GM19099 (cell line): Measurements from ENCODE around the gene BOK.

Experiments used
- POLR2A ChIP-seq: IDR thresholded peaks from 3 replicates; pipeline ENCODE4 v1.6.1; 2011; ENCODE audit warnings: low read depth; ENCODE audit not compliant: insufficient read length; ENCODE audit errors: extremely low read depth

Gene BOK

DNA sequence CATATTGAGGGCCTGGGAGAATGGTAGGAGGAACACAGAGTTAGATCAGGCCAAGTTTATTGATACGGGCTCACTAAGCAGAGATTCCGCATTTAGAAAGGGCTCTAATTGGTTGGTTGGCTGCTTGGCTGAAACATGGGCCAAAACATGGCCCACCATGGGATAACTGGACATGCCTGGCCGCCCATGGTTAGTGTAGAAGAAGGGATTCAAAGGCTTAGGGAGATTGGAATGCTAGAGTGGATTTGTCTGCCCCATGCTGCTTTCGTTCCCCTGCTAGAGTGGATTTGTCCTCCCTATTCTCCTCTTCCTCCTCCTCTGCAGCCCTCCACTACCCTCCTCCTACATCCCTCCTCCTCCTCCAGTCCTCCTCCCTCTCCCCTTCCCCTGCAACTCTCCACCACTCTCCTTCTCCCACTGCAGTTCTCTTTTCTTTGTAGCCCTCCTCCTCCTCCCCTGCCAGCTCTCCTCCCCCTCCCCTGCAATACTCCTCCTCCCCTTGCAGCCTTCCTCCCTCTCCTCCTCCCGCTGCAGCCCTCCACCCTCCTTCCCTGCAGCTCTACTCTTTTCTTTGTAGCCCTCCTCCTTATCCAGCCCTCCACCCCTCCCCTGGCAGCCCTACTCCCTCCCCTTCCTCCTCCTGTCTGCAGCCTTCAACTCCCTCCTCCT, 17.2 kb downstream of the BOK start:
- no peak for TF ChIP-seq POLR2A

DNA sequence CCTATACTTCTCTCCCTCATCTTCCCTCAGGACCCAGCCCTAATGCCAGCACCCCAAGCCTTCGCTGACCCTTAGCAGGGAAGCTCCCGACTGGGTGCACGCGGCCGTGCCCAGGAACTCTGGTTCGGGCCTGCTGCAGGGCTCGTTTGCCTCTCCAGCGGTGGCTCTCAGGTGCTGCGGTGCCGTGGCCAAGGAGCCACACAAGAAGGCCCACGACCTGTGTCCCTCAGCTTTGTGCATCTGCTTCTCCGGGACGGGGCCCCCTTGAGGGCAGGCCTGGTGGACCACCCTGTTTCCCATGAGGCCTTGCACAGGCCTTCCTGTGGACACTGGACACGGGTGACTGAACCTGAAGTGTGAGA, 17.7 kb downstream of the BOK start:
- no peak for TF ChIP-seq POLR2A

DNA sequence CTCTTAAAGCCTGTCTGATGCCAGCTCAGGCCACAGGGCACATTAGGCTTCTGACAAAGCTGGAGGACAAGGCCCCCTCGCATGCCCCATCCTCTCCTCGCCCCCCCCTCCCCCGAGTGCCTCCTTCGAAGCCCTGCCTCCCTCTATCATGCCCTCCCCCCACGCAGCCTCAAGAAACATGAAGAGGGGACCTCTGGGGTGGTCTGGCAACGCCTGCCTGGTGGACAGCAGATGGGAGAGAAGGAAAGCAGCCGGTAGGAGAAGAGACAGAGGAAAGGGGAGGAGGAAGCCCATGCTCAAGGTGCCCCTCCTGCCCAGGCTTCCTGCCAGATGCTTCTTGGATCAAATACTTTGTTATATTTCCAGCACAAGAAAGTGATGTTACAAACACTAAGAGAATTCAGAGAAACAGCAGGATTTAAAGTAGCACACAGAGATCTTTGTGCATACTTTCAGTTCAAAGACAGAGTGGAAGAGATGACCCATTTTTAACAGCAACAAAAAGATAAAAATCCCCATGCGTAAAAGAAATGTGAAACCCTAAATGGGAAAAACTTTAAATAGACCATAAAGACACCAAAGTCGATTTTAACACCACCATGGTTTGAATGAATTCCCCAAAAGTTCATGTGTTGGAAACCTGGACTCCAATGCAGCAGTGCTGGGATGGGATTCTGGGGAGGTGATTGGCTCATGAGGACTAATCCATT, 19.0 kb downstream of the BOK start:
- no peak for TF ChIP-seq POLR2A

DNA sequence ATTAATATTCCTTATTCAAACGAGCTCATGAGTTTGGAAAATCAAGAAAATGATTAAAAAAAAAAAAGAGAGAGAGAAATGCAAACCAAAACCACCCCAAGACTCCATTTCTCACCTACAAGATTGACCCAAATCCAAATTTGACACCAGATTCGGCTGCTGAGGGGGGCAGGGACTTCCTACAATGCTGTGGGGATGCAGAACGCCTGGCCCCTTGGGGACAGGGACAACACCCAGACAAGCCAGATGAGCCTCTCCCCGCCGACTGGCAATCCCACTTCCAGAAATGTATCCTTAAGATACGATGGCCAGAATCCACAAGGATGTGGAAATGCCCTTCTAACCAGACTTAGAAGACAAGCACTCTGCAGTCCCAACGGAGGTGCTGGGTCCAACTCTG, 20.7 kb downstream of the BOK start:
- TF ChIP-seq POLR2A, result no peak

DNA sequence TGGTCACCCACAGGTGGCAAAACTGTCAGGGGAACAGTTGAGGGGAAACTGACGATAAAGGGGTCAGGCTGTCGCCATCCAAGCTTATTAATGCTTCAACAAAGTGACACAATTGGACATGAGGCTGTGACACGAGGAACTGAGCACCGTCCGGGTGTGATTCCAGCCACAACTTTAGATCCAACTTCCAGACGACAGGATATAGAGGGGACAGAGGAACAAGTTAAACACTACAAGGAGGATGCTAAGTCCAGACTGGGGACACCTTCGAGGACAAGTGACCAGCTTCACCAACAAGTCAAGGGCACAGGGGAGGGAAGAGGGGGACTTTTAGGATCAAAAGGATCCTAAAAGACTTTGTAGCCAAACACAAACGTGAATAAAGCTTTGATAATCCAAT, 23.8 kb downstream of the BOK start:
- no peak for TF ChIP-seq POLR2A

DNA sequence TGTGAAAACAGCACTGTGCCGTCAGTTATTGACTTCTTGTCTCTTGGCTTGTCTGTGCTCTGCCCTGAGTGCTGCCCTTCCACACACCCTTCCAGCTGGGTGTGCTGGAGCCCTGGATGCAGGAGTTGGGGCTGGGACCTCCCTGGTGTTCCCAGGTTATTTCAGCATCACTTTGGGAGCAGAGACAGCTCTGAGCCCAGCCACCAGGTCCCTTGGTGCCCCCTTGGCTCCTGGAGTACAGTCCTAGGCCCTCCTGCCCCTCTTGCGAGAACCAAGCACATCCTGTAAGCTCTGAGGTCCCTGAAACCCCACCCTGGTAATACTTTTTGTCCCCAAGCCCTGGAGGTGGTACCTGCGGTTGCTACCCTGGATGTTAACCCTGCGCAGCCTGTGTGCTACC, 24.3 kb downstream of the BOK start:
- TF ChIP-seq POLR2A, result no peak

DNA sequence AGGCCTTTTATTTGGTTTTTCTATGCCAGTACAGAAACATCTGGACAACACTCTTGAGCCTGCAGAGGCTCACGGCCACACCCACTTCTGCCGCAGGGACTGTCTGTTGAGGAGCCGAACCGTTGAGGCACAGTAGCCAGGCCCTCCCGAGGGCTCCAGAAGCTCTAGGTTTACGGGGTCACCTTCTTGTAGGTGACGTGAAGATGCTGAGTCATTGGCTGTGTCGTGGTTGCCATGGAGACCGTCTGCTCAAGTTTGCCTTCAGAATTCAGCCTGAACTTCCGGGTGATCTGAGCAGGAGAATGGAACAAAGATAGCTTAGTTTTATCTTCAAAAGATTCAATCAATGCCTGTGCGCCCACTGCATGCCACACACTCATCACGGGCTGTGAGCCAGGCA, 25.9 kb downstream of the BOK start:
- no peak for TF ChIP-seq POLR2A

DNA sequence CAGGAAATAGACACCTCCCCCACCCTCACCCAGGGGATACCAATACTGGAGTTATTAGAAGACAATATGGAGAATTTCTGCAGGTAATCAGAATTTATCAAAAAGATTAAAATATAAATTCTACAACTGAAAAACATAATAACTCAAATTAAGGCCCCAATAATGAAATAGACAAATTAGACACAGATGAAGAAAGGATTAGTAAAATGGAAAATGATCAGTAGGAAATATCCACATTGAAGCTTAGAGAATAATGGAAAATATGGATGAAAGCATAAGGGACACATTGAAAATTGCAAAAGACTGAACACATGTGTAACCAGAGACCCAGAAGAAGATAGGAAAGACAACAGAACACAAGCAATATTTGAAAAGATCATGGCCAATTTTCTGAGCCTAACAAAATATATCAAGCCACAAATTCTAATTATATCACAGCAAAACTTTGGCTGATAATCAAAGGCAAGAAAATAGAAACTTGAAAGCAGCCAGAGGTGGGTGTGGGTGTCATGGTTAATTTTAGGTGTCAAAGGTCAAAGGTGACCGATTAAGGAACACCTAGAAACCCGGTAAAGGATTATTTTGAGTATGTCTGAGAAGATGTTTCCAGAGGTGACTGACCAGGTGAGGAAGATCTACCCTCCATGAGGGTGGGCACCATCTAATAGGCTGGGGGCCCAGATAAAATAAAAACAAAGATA, 28.2 kb downstream of the BOK start:
- no peak for TF ChIP-seq POLR2A

DNA sequence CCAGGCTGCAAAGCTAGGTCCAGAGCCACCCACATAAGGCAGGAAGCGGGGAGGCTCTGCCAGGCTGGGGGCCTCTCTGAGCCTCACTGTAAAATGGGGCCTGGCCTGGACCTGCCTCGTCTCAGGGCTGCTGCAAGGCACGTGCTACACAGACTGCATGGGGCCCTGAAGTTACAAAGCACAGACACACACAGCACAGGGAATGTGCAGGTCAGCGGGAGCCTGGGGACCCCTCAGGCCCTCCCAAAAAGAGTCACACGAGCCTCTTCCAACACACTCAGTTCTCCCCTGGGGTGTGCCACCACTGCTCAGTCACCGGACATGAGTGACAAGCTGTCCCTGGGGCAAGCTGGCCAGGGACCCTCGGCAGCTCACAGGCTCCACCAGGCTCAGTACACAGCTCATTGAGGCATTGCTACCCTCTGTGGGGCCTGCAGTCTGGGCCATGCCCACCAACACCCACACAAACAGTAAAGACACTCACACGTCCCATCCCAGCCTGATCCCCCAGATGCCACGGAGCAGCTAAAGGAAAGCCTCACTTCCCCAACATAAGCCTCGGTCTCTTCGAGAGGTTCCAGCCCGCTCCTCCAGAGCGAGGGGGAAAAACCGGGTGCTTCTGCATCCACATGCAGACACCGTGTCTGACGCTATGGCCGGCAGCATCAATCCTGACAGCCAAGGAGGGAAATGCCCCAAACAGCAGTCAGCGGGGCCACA, 33.7 kb downstream of the BOK start:
- no peak for TF ChIP-seq POLR2A

DNA sequence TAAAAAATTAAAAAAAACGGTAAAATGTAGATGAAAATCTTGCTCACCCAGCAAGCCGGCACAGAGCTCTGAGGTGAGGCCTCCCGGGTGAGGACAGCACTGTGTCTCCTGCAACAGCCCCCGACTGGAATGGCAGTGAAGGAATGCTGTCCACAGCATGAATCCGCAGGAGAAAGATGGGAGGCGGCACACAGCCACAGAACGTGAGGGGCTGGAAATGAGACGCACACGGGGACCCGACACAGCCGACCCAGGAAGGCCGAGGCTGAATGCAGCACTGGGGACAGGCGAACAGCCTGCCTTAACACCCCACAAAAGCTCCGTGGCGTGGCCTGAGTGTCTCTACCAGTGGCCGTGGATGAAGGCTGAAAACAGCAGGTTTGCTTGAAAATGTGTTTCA, 34.7 kb downstream of the BOK start:
- TF ChIP-seq POLR2A, result no peak

DNA sequence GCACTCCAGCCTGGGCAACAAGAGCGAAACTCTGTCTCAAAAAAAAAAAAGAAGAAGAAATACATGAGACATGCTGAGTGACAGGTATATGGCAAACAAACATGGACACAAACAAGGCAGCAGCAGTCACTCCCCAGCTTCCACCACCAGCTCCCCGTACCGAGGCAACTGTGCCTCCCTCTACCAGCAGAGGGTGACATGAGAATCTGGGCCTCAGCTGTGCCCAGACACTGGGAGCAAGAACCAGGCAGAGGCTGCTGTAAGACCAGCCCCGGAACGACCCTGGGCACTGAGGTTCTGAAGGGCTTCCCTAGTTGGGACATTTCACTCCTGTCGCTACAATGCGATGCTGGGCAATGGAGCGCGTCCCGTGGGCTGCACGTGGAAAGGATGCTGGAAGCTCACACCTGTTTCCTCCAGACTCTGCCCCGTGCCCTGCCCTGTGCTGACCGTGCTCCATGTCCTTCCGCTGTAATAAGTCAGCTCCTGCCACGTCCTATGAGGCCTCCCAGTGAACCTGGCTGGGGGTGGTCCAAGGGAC, 37.1 kb downstream of the BOK start:
- no peak for TF ChIP-seq POLR2A

DNA sequence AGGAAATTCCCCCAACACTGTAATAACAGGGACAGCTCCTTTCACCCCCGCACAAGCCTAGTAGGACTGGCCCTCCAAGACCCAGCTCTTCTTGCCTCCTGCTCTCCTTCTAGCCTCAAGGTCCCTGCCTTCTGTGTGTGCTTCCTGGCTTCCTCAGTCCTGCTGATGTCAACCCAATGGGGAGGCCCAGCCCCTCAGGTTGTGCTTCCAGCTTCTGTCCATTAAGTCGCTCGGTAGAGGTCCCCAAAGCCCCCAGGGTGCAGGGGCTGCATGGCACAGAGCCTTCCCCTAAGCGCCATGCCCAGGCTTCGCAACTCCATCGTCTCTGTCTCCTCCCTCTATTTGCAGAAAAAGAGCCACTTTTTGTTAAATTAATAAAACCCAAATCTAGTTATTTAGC, 39.0 kb downstream of the BOK start:
- TF ChIP-seq POLR2A, result no peak

DNA sequence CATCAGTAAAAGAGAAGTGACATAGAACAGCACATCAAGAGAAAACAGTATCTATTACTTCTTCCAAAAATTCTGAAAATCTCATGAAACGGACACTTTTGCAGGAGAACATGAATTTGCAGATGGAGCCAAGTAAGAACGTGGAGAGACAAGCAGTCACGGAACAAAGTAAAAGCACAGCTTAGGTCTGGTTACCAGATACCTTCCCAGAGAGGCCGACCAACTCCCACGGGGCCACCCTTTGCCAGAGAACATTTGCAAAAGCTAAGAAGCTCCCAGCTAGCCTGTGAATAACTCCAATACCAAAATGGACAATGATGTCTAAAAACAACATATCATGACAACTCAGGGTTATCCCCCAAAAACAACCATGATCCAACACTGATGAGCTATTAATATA, 39.5 kb downstream of the BOK start:
- no peak for TF ChIP-seq POLR2A

DNA sequence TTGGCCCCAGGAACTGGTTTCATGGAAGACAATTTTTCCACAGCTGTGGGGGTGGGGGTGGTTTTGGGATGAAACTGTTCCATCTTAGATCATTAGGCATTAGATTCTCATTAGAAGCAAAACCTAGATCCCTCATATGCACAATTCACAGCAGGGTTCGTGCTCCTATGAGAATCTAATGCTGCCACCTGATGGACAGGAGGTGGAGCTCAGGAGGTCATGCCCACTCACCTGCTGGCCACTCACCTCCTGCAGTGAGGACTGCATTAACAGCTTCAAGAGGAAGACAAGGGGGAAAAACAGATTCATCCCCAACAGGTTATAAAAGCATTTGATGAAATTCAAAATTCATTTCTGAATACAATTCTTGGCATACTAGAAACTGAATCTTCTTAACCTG, 39.9 kb downstream of the BOK start:
- TF ChIP-seq POLR2A, result no peak

DNA sequence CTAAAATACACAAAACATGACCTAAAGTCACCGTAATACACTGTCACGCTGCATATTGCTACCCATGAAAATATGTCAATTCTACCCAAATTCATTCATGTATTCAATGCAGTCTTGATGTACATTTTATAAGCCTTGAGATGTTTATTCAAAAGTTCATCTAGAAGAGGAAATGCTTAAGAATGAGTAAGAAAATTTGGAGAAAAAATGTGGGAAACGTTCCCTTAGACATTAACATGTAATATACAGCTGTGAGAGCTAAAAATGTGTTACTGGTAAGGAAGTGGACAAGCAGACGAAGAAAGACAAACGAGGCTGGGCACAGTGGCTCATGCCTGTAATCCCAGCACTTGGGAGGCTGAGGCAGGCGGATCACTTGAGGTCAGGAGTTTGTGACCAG, 41.1 kb downstream of the BOK start:
- TF ChIP-seq POLR2A, result no peak
